Hematopoietic multipotent progenitor cell treated with erythropoietin and hydrocortisone succinate and interleukin-3 and kit ligand, for 8 days (in vitro differentiated cells): ENCODE measurements around the gene VANGL2.

ENCODE experiments used
- DNase-seq: peaks from one replicate; pipeline ENCODE4 v3.0.0-alpha.2; 2015

The VANGL2 gene

DNA sequence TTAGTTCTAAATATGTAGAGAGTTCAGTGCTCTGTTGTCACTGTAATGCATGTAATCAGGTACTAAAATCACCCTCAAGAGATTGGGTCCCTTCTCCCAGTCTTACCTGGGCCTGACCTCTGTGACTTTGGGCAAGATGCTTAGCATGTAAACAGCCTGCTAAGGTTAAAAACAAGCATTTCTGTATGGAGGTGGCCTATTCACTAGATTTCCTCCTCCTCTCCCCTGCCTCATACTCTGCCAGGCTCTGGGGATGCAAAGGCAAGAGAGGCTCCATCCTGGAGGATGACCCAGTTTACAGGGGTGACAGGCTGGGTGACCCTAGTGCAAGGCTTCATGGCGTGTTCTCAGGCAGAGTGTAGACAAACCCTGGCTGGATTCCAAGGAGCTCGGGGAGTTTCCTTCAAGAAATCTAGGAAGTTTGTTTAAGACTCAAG lies 28.8 kb downstream of the VANGL2 start:
- DNase-seq, result no peak

DNA sequence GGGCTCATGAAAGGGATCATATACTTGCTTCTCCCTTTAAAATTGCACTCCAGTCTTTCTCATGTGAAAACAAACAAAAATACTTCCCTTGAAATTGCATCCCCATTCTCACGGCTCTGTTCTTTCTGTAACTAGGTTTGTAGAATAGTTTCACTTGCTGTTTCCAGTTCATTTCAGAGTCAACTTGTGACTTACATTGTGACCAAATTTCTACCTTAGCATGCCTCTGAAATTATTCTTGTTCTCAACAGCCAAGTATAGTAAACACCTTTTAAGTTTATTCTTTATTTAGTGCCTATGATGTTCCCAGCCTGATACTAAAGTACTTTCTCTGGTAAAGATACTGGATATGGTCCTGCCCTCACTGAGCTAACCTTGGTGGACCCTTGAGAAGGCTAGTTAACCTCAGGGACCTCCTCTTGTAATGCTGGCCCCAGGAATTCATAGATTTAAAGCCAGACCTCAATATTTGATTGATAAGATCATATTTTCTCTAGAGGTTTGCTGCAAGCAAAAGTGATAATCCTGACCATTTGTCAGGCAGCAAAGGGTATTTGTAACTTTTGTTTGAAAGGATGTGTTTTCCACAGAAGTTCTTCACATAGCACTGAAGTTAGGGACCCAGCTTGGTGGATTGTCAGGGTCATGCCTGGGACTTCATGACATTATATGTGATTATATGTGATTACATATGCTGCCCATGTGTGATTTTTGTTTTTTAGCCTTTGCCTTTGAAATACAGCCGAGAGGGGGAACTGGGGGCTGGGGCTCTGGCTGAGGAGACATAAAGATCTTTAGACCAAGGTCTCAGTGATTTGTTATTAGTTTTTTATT lies 29.6 kb downstream of the VANGL2 start:
- DNase-seq, result no peak

DNA sequence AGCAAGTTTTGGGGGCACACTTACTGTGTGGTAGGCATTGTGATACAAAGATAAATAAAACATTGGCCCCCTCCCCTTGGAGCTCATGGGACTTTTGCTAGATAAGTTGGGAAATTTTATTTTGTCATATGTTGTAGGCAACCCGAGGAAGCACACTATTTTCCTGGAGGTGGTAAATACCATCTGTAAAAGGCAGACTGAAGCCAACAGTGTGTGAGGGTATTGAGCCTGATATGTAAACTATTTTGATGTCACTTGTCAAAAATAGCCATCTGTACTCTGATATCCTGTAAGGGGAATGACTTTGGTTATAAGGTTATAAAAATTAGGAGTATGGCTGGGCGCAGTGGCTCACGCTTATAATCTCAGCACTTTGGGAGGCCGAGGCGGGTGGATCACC lies 30.6 kb downstream of the VANGL2 start:
- no peak for DNase-seq

DNA sequence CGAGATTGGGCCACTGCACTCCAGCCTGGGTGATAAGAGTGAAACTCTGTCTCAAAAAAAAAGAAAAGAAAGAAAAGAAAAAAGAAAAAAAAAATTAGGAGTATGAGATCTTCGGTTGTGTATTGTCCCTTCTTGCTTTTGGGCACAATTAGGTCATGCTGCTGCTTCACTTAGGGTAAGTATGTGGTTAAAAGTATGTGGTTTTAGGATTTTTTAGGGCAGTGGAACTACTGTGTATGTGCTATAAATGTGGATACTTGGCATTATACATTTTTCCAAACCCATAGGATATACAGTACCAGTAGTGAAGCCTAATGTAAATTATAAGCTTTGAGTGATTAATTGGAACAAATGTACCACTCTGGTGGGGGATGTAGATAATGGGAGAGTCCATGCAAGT lies 31.2 kb downstream of the VANGL2 start:
- no peak for DNase-seq

- DNase-seq, result no peak
Measured at GRCh38 chr1:160432371-160432786, 32.0 kb downstream of the VANGL2 start.

DNA sequence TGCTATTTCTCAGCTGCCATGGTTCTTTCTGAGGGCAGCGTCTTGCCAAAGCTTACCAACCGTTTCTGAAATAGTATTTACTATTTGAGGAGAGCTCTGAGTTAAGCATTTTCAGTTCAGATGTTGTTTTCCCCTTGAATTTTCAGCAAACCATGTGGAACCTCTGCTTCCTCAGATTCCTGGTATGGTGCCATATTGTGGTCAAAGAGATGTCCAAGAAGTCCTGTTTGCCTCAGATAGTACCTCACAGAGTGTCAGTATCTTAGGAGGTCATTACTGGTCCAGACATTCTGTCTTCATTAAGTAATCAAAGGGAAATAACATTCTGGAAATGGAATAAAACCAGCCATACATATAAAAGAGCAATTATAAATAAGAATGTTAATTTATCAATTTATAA lies 36.6 kb downstream of the VANGL2 start:
- peak; percentile 68 for DNase-seq

- no peak for DNase-seq
Measured at GRCh38 chr1:160437432-160438316, 37.3 kb downstream of the VANGL2 start.

DNA sequence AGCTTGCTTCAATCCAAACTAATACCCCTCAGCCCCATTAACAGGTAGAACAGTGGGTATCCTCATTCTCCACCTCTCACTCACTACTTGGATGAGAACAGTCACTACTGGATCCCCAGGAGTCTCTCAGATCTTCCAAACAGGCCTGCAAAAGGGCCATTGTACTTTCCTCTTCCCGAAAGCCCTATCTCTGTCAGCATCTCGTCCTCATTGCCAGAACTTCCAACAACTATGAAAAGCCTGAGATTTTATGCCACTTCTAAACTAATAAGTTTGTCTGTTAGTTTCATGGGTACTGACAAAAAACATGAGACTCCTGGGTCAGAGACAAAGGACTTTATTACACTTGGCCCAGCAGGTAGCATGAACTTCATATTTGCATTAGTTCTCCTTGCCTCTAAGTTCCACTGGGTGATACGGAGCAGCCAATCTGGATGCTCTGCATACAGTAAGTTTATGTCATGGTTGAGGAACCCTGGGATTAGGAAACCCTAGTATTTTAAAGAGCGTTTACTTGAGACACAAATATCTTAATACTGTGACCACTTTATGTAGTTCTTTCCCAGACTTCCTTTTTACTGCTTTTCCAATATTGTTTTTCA lies 38.1 kb downstream of the VANGL2 start:
- no peak for DNase-seq

DNA sequence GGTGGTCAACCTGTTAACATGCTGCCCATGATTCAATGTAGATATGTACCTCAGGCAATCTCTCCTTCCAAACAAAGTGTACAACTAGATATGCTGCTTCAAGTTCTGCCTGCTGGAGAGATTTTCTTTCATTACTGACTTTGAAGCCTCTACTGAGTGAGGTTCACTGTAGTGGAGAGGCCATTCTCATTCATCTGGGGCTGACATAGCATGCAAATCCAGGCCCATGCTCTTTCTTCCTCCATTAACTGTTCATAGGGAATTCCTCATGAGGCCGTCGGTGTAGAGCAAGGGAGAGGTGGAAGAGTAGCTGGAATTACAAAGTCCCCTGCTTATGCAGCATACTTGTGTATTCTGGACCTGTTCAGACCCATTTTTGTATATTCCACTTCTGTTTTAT lies 38.6 kb downstream of the VANGL2 start:
- DNase-seq, result no peak

GRCh38 chr1:160439718-160440117 lies 39.4 kb downstream of the VANGL2 start:
- no peak for DNase-seq

DNA sequence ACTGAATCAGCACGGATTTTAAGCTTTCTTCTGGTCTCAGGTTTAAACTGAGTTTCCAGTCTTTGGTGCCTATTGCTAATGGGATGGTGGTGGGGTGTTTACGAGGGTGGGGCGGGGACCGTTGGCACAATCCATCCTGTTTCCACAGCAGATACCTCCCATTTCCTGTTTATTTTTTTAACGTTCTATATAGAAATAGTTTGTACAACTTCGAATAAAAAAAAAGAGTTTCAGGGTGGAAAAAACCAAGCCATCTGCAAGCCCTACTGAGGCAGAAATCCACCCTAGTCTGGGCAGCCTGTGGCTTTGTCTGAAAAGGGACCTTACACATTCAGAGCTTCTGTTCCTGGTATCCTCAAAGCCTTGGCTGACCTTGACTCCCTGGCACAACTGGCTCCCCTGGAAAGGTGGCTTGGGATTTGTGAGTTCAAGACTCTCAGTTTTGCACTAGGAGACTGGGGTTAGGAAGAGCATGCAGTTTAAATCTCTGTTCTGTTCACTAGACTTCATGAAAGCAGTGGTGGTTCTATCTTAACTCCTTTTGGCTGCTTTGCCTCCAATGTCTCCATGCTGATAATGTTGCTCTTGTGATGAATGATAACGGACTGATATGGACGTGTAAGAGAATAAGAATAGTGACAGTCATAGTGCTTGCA lies 46.7 kb downstream of the VANGL2 start:
- DNase-seq, result peak; percentile 41

- no peak for DNase-seq
Measured at GRCh38 chr1:160449494-160449893, 49.1 kb downstream of the VANGL2 start.

- DNase-seq, result no peak
Measured at GRCh38 chr1:160451119-160451858, 50.9 kb downstream of the VANGL2 start.

DNA sequence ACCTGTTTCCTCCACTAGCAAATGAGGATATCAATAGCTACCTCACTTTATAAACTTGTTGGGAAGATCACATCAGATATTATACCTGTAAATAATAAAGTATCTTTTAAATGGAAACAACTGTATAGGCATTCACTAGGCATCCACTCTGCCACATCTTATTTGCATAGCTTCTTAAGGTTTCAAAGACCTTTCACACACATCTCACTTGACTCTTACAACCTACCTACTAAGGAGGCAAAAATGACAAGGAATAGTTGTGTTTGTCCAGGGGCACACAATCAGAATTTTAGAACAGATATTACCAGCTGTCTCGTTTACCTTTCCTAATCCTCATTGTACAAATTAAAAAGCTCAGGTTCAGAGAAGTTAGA lies 51.5 kb downstream of the VANGL2 start:
- DNase-seq, result no peak

DNA sequence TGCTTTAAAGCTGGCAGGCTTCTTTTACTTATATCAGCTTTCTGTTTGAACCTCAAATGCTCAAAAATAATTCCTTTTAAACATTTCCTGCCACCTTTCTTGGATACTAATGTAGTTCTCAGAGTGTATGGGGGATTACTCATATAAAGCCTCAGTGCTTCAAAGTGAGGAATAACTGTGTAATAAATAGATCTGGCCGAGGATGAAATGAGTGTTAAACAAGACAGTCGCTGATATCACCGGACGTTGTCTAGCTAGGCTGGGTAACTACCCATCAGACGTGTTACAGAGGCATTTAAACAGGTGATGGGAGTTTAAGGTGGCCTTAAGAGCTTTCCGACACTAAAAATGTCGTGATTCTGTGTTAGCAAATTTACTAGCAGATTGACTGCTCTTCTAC lies 53.1 kb downstream of the VANGL2 start:
- no peak for DNase-seq

DNA sequence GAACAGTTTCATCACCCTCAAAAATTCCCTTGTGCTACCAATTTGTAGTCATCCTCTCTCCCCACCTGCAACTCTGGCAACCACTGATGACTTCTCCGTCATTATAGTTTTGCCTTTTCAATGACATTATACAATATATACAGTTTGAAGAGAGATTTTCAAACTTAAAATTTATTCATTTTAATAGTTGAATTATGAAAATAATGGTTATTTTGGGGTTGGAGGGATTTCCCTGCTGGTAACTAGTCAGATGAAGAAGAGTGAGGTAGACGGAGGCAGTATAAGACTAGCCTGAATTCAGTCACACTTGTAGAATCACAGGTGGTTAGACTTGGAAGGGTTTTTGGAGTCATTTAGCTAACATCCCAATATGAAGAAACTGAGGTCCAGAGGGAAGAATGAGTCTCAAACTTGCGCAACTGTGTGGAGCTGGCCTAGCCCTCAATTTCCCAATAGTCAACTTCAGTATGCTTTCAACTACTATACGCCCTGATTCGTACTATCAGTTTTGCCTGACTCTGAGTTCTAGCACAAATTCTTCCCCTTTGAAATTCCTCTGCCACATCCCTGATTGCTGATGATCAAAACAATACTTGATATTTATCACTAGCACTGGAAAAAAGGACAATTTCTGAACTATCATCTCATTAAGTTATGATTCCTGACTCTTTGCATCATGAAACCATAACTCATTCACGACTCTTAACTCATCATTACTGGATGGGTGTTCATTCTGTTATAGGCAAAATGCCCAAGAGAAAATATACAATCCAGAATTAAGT lies 54.2 kb downstream of the VANGL2 start:
- no peak for DNase-seq

DNA sequence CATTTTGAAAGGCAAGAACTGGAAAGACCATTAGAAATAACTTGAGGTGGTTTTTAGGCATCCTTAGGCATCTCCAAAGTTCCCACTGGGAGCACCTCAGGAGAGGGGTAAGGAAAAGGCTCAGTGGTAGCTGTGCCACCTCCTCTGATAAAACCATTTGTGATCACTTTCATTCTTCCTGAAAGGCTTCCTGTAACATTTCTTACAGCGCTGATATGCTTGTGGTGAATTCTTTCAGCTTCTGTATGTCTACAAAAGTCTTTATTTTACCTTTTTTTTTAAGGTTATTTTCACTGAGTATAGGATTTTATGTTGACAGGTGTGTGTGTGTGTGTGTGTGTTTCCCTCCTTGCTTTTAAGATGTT lies 54.8 kb downstream of the VANGL2 start:
- no peak for DNase-seq

GRCh38 chr1:160459056-160459455 lies 58.7 kb downstream of the VANGL2 start:
- no peak for DNase-seq

DNA sequence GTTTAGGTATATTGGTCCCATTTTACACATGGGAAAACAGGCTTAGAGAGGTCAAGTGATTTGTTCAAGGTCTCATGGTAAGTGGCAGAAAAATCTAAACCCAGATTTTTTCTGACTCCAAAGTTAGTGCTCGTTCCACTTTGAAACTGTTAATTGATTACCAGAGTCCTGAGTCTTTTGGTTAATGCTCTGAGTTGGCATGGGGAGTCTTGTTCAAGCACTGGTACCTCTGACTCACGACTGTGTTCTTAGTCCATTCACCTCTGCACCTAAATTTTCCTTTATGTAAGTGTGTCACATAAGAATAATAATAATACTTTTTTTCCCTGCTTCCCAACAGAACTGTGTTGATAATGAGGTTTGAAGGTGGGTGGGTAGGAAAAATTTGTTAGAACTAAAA lies 59.3 kb downstream of the VANGL2 start:
- no peak for DNase-seq

GRCh38 chr1:160460214-160460642 lies 59.9 kb downstream of the VANGL2 start:
- DNase-seq, result no peak

GRCh38 chr1:160460683-160461287 lies 60.4 kb downstream of the VANGL2 start:
- no peak for DNase-seq
